ENCODE data around the gene CDH4. TPM values are rescaled to one million over a fixed set of nuclear protein-coding genes. Genes with fewer than 3 reads are reported as not detected.

CDH4 gene
- total and polyA plus RNA-seq, 10 donors: 0.30 to 20.1 (median 7.7) TPM

DNA sequence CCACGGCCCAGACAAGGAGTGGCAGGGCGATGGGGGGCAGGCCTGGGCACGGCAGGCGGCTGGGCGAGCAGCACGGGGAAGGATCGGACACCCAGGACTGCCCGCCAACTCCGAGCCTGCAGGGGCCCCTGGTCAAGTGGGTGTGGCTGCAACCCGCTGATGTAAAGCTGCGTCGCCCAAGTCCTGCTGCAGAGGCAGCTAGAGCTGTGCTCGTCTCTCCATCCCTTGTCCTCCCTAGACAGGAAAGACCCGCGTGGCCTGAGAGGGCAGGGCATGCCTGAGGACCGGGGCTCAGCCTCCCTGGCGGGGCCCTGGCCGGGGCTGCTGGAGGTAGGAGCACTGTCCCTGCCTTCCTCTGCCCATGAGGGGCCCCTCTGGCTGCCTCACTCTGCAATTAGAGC lies 281.2 kb downstream of the CDH4 start:
- no peak overlapping the region for H3K27ac ChIP-seq
- intact Hi-C loops (cut with DNase I; ENCODE audit: low total_unique reads): no loop called here
- H3K27me3 ChIP-seq (replicated peaks in 1 of 7): no peaks in the 10 kb centered on the region
- no peaks in the 10 kb centered on the region for H3K4me1 ChIP-seq
- peaks cover 0 to 13% (median 0%) of the 10 kb centered on the region in 8 donors for H3K9me3 ChIP-seq
- DNase-seq: peak; percentile 65
- 72 to 91% (median 85%) methylated on average over 4 to 18 of the region's 18 CpGs for WGBS, 5 donors
- no peak overlapping the region for H3K4me3 ChIP-seq
- no peaks in the 10 kb centered on the region for H3K36me3 ChIP-seq
- TF ChIP-seq, protein P1, sequence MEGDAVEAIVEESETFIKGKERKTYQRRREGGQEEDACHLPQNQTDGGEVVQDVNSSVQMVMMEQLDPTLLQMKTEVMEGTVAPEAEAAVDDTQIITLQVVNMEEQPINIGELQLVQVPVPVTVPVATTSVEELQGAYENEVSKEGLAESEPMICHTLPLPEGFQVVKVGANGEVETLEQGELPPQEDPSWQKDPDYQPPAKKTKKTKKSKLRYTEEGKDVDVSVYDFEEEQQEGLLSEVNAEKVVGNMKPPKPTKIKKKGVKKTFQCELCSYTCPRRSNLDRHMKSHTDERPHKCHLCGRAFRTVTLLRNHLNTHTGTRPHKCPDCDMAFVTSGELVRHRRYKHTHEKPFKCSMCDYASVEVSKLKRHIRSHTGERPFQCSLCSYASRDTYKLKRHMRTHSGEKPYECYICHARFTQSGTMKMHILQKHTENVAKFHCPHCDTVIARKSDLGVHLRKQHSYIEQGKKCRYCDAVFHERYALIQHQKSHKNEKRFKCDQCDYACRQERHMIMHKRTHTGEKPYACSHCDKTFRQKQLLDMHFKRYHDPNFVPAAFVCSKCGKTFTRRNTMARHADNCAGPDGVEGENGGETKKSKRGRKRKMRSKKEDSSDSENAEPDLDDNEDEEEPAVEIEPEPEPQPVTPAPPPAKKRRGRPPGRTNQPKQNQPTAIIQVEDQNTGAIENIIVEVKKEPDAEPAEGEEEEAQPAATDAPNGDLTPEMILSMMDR (IDR thresholded peaks at IDR 0.05 in 8 of 11, conservative IDR thresholded peaks at IDR 0.05 in 3 of 11): no peak
- TF ChIP-seq POLR2AphosphoS5 (IDR thresholded peaks at IDR 0.05) (no peak), POLR2A (IDR thresholded peaks at IDR 0.05) (no peak)

DNA sequence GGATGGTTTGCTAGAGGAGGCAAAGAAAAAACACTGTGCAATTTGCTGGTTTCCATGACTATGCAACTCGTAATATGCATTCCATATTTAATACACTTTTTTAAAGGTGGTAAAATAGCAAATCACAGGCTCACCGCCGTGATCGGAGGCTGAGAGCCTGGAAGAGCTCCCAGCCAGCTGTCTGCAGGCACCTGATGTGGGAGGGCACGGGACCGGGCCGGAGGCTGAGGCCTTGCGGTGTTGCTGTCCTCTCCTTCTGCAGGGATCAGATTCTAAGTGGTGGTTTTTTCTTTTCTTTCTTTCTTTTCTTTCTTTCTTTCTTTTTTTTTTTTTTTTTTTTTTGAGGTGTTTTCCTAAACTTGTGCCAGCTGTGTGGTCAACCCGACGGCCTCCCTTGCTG lies 282.3 kb downstream of the CDH4 start:
- peak; percentile 21 for DNase-seq
- H3K4me3 ChIP-seq: no peak overlapping the region
- H3K9me3 ChIP-seq: peaks cover 0 to 24% (median 0%) of the 10 kb centered on the region in 8 donors
- WGBS, 5 donors: 86 to 94% (median 89%) methylated on average over 10 of the region's 10 CpGs
- no peaks in the 10 kb centered on the region for H3K4me1 ChIP-seq
- TF ChIP-seq, protein P1 (IDR thresholded peaks at IDR 0.05 in 8 of 11, conservative IDR thresholded peaks at IDR 0.05 in 3 of 11): no peak
- TF ChIP-seq POLR2AphosphoS5 (IDR thresholded peaks at IDR 0.05) (no peak), POLR2A (IDR thresholded peaks at IDR 0.05) (no peak)
- H3K27me3 ChIP-seq (replicated peaks in 1 of 7): no peaks in the 10 kb centered on the region
- no peaks in the 10 kb centered on the region for H3K36me3 ChIP-seq
- intact Hi-C loops (cut with DNase I; ENCODE audit: low total_unique reads): no loop called here
- H3K27ac ChIP-seq: no peak overlapping the region

DNA sequence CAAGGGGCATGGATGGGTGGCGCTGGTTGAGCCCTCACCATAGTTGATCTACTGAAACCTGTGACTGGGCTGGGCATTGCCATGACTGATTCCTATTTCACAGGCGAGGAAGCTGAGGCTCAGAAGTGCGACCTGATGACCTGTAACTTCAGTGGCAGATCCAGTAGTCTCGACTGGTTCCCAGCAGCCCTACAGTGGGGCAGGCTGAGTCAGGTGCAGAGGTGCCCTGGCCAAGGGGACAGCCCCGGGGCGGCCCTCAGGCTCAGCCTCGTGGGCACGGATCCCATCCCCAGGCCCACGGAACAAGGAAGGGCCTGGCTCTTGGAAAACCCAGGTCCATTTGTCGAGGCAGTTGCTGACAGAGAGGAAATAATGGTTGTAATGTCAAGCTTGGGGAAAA lies 283.0 kb downstream of the CDH4 start:
- H3K27ac ChIP-seq: no peak overlapping the region
- WGBS, 5 donors: 81 to 92% (median 86%) methylated on average over 8 to 10 of the region's 10 CpGs
- intact Hi-C loops (cut with DNase I; ENCODE audit: low total_unique reads): no loop called here

GRCh38 chr20:61535536-61535935 lies 283.5 kb downstream of the CDH4 start:
- intact Hi-C loops (cut with DNase I; ENCODE audit: low total_unique reads): no loop called here
- no peak overlapping the region for H3K4me3 ChIP-seq
- no peaks in the 10 kb centered on the region for H3K4me1 ChIP-seq
- TF ChIP-seq, protein P1 (IDR thresholded peaks at IDR 0.05 in 8 of 11, conservative IDR thresholded peaks at IDR 0.05 in 3 of 11): no peak
- TF ChIP-seq POLR2AphosphoS5 (IDR thresholded peaks at IDR 0.05): no peak
- no peak for TF ChIP-seq POLR2A (IDR thresholded peaks at IDR 0.05)
- WGBS, 5 donors: 85 to 93% (median 88%) methylated on average over 11 to 13 of the region's 13 CpGs
- no peak overlapping the region for H3K27ac ChIP-seq
- DNase-seq: peak; percentile 27
- H3K36me3 ChIP-seq: no peaks in the 10 kb centered on the region
- H3K9me3 ChIP-seq: peaks cover 0 to 27% (median 0%) of the 10 kb centered on the region in 8 donors
- H3K27me3 ChIP-seq (replicated peaks in 1 of 7): no peaks in the 10 kb centered on the region

More for the DNA sequence above, 283.0 kb downstream of the CDH4 start:
- Histone ChIP-seq H3K36me3 (no peaks in the 10 kb centered on the region), H3K4me3 (no peak overlapping the region), H3K9me3 (peaks cover 0 to 27% (median 0%) of the 10 kb centered on the region in 8 donors), H3K27me3 (replicated peaks in 1 of 7) (no peaks in the 10 kb centered on the region), H3K4me1 (no peaks in the 10 kb centered on the region)
- TF ChIP-seq, protein P1 (IDR thresholded peaks at IDR 0.05 in 8 of 11, conservative IDR thresholded peaks at IDR 0.05 in 3 of 11): no peak
- no peak for TF ChIP-seq POLR2AphosphoS5 (IDR thresholded peaks at IDR 0.05)
- TF ChIP-seq POLR2A (IDR thresholded peaks at IDR 0.05): no peak
- peak; percentile 54 for DNase-seq
